IMR-90 (cell line): ENCODE measurements around the gene RTRAF. TPM values are rescaled to one million over a fixed set of nuclear protein-coding genes. Genes with fewer than 3 reads are reported as not detected.

Experiments used
- ATAC-seq: fragments of 200-7000 bp; cut with Tn5 transposase; 2 replicates; pipeline ENCODE4 v1.9.1; 2020; ENCODE audit warnings: low read depth, mild to moderate bottlenecking, moderate library complexity
- BruUV-seq: library from RNA; stranded (reverse); fragments of 400-500 nt; replicated peaks from 2 replicates; lab custom pipeline; 2021; lab: Mats Ljungman, UMichigan
- CTCF ChIA-PET: fragments of 300-600 bp; formaldehyde crosslinking; extraction: SDS; loops from one replicate; lab custom pipeline; 2021; ENCODE audit warnings: antibody characterized with exemption; lab: Yijun Ruan, JAX
- POLR2A ChIA-PET: fragments of 300-600 bp; sonication (Branson Sonifier 250); formaldehyde crosslinking; loops from one replicate; lab custom pipeline; 2022; ENCODE audit warnings: antibody characterized with exemption; ENCODE audit not compliant: unreplicated experiment; lab: Charles Lee
- DNase-seq: peaks from one replicate; pipeline ENCODE4 v3.0.0; 2013
- H2AFZ ChIP-seq: replicated peaks from 2 replicates; pipeline ENCODE3; 2013; ENCODE audit warnings: low read length, mild to moderate bottlenecking; ENCODE audit not compliant: poor library complexity
- H2AK5ac ChIP-seq: 2 replicates; pipeline ENCODE4 v1.6.1; 2013; ENCODE audit warnings: low read depth, low read length, inconsistent platforms
- H2AK9ac ChIP-seq: replicated peaks from 2 replicates; pipeline ENCODE3; 2013; ENCODE audit warnings: mild to moderate bottlenecking, low read depth, low read length, moderate library complexity; ENCODE audit not compliant: poor library complexity
- H2BK120ac ChIP-seq: 2 replicates; pipeline ENCODE4 v1.6.1; 2013; ENCODE audit warnings: low read depth, low read length, inconsistent platforms
- H2BK15ac ChIP-seq: 3 replicates; pipeline ENCODE4 v1.6.1; 2013; ENCODE audit warnings: low read depth, low read length, inconsistent platforms
- H2BK20ac ChIP-seq: 2 replicates; pipeline ENCODE4 v1.6.1; 2013; ENCODE audit warnings: low read depth, mild to moderate bottlenecking, inconsistent platforms, low read length, moderate library complexity
- H2BK5ac ChIP-seq: 2 replicates; pipeline ENCODE4 v1.6.1; 2013; ENCODE audit warnings: mild to moderate bottlenecking, low read depth, low read length, inconsistent platforms; ENCODE audit not compliant: poor library complexity, severe bottlenecking
- H3K14ac ChIP-seq: replicated peaks from 2 replicates; pipeline ENCODE4 v1.6.1; 2013; ENCODE audit warnings: low read depth, low read length, inconsistent platforms
- H3K18ac ChIP-seq: 2 replicates; pipeline ENCODE4 v1.6.1; 2013; ENCODE audit warnings: low read depth, low read length, control low read depth
- H3K23ac ChIP-seq: 2 replicates; pipeline ENCODE4 v1.6.1; 2013; ENCODE audit warnings: low read depth, low read length, inconsistent platforms
- H3K27ac ChIP-seq: 2 replicates; pipeline ENCODE4 v1.5.1; 2013; ENCODE audit warnings: mild to moderate bottlenecking, control low read depth, low read length; ENCODE audit not compliant: insufficient read depth
- H3K27me3 ChIP-seq: 2 replicates; pipeline ENCODE4 v1.6.1; 2013; ENCODE audit warnings: low read length; ENCODE audit not compliant: control insufficient read depth, insufficient read depth
- H3K36me3 ChIP-seq: 2 replicates; pipeline ENCODE4 v1.6.1; 2013; ENCODE audit warnings: low read length, mixed read lengths; ENCODE audit not compliant: control insufficient read depth, insufficient read depth
- H3K4ac ChIP-seq: 2 replicates; pipeline ENCODE4 v1.6.1; 2013; ENCODE audit warnings: low read depth, low read length, inconsistent platforms
- H3K4me1 ChIP-seq: 2 replicates; pipeline ENCODE4 v1.6.1; 2013; ENCODE audit warnings: low read length, mixed read lengths; ENCODE audit not compliant: control insufficient read depth, insufficient read depth
- H3K4me2 ChIP-seq: 2 replicates; pipeline ENCODE4 v1.6.1; 2013; ENCODE audit warnings: low read depth, mild to moderate bottlenecking, control low read depth, low read length, moderate library complexity
- H3K4me3 ChIP-seq: 2 replicates; pipeline ENCODE4 v1.5.1; 2013; ENCODE audit warnings: low read depth, mild to moderate bottlenecking, control low read depth, low read length, moderate library complexity; ENCODE audit not compliant: insufficient read depth
- H3K56ac ChIP-seq: 2 replicates; pipeline ENCODE4 v1.6.1; 2013; ENCODE audit warnings: low read length, inconsistent platforms; ENCODE audit not compliant: insufficient read depth; ENCODE audit errors: extremely low read depth
- H3K79me1 ChIP-seq, 2 experiments: 2 replicates each; pipeline ENCODE4 v1.6.1; 2013; ENCODE audit warnings: low read length in 2 of 2, inconsistent platforms in 1 of 2, low read depth in 1 of 2
- H3K9ac ChIP-seq: 2 replicates; pipeline ENCODE4 v1.6.1; 2013; ENCODE audit warnings: low read depth, low read length, control low read depth
- H3K9me1 ChIP-seq: 2 replicates; pipeline ENCODE4 v1.6.1; 2013; ENCODE audit warnings: low read length, inconsistent platforms; ENCODE audit not compliant: insufficient read depth
- H3K9me3 ChIP-seq: 2 replicates; pipeline ENCODE4 v1.6.1; 2013; ENCODE audit warnings: low read length; ENCODE audit not compliant: control insufficient read depth, insufficient read depth
- H4K20me1 ChIP-seq: 2 replicates; pipeline ENCODE4 v1.6.1; 2013; ENCODE audit warnings: low read length, inconsistent platforms; ENCODE audit not compliant: insufficient read depth
- H4K5ac ChIP-seq: 2 replicates; pipeline ENCODE4 v1.6.1; 2013; ENCODE audit warnings: mild to moderate bottlenecking, low read depth, low read length, control low read depth
- H4K8ac ChIP-seq, 2 experiments: 2 replicates each; pipeline ENCODE4 v1.6.1; 2013; ENCODE audit warnings: low read depth in 2 of 2, low read length in 2 of 2, control low read depth in 1 of 2, inconsistent platforms in 1 of 2
- H4K91ac ChIP-seq: 2 replicates; pipeline ENCODE4 v1.6.1; 2013; ENCODE audit warnings: low read depth, low read length, inconsistent platforms; ENCODE audit not compliant: insufficient read depth
- BHLHE40 ChIP-seq: fragments of 150-350 bp; IDR thresholded peaks from 2 replicates; pipeline ENCODE4 v1.6.1; 2016; ENCODE audit warnings: mild to moderate bottlenecking, low read depth, low read length
- RCOR1 ChIP-seq: IDR thresholded peaks from 2 replicates; pipeline ENCODE4 v1.6.1; 2012; ENCODE audit warnings: mild to moderate bottlenecking, low read length, improper control_type of control experiment; ENCODE audit not compliant: insufficient replicate concordance
- SMC3 ChIP-seq: fragments of 150-350 bp; IDR thresholded peaks from 2 replicates; pipeline ENCODE4 v1.6.1; 2016; ENCODE audit warnings: low read depth, mild to moderate bottlenecking, antibody characterized with exemption, low read length, moderate library complexity
- WGBS, 2 experiments: methylation state at CpG; one replicate each; pipeline versions ENCODE4 v1.1.5 to v1.1.7; 2013; ENCODE audit warnings: missing lambda C conversion rate in 2 of 2; ENCODE audit not compliant: insufficient read length in 1 of 2; ENCODE audit errors: extremely low coverage in 2 of 2; 5-methylcytosine and 5-hydroxymethylcytosine counted together
- dilution Hi-C: fragments of 300-500 bp; cut with HindIII; formaldehyde crosslinking; loops from one replicate; pipeline ENCODE4 v1.14.3; 2018; ENCODE audit warnings: low sequenced_read_pairs; ENCODE audit not compliant: unreplicated experiment
- in situ Hi-C: fragments of 300-500 bp; cut with MboI; formaldehyde crosslinking; loops from 3 replicates; pipeline ENCODE4 v1.14.3; 2019; ENCODE audit warnings: low sequenced_read_pairs, inconsistent platforms, mixed read lengths
- intact Hi-C: fragments of 100-400 bp; cut with micrococcal nuclease; formaldehyde crosslinking; loops from 2 replicates; pipeline ENCODE4 v1.10.0; 2022
- polyA plus RNA-seq, 3 experiments: library from polyadenylated mRNA; depleted of rRNA; stranded (reverse); fragments of >200 nt; gene quantifications; 2 replicates each; pipeline ENCODE4 v1.2.3, GENCODE V29; 2012; ENCODE audit warnings: low replicate concordance in 1 of 3
- total RNA-seq: library from RNA; depleted of rRNA; stranded (reverse); fragments of >200 nt; gene quantifications from 2 replicates; pipeline ENCODE4 v1.2.3, GENCODE V29; 2012
- TF ChIP-seq, protein P1 (sequence below): conservative IDR thresholded peaks from 2 replicates; pipeline ENCODE4 v1.5.1; 2012; ENCODE audit warnings: mild to moderate bottlenecking, low read depth, low read length, improper control_type of control experiment

Gene RTRAF
- total and polyA plus RNA-seq, 2 of the 4 experiments (the other 2 are of a cell fraction): 53.2 to 102 TPM

DNA sequence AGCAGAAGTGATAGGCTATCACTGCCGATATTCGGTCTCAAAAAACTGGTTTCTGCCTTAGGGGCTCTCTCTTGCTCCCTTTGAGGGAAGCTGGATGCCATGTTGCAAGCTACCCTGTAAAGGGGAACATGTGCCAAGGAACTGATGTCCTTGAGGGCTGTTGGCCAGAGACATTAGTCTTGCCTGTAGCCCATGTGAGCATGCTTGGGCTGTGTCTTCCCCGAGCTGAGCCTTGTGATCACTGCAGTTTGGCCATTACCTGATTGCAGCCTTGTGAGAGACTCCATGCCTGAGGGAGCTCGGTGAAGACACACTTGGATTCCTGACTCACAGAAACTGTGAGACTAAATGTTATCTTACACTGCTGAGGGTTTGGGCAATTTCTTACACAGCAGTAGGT lies 18.8 kb downstream of the RTRAF start:
- H2BK20ac ChIP-seq: no peak overlapping the region
- ATAC-seq (no peak), DNase-seq (no peak)
- intact Hi-C loops (no loop called here), in situ Hi-C loops (loop anchor here (25.0 kb wide), 1 partner anchor 704 kb away; the partner anchor contains the start of gene PSMC6), dilution Hi-C loops (no loop called here)
- H4K91ac ChIP-seq: no peak overlapping the region
- peaks cover 35 to 61% of the 10 kb centered on the region in 2 experiments for H3K79me1 ChIP-seq
- H3K27ac ChIP-seq: no peak overlapping the region
- H3K4me1 ChIP-seq: peaks cover 2% of the 10 kb centered on the region; the same call in 1 of the 2 replicates
- H2AK5ac ChIP-seq: no peak overlapping the region
- no peak overlapping the region for H3K4me3 ChIP-seq
- H2AFZ ChIP-seq: no peak overlapping the region
- no peak overlapping the region for H3K4ac ChIP-seq
- peaks cover 5% of the 10 kb centered on the region for H3K9me1 ChIP-seq
- no peak overlapping the region for H3K9ac ChIP-seq
- no TSS peak for BruUV-seq
- 0 out of 2 replicates have a peak, but pooled peaks cover 2% of the 10 kb centered on the region for H4K20me1 ChIP-seq
- ChIA-PET POLR2A (no interaction called here), CTCF (no interaction called here)
- H3K14ac ChIP-seq: no peak overlapping the region
- H3K56ac ChIP-seq: no peak overlapping the region
- no peak overlapping the region for H2BK5ac ChIP-seq
- no peaks in the 10 kb centered on the region for H3K27me3 ChIP-seq
- H3K4me2 ChIP-seq: no peak overlapping the region
- H3K9me3 ChIP-seq: no peaks in the 10 kb centered on the region
- peaks cover 67% of the 10 kb centered on the region for H3K36me3 ChIP-seq
- no peak overlapping the region for H2BK120ac ChIP-seq
- TF ChIP-seq, protein P1, sequence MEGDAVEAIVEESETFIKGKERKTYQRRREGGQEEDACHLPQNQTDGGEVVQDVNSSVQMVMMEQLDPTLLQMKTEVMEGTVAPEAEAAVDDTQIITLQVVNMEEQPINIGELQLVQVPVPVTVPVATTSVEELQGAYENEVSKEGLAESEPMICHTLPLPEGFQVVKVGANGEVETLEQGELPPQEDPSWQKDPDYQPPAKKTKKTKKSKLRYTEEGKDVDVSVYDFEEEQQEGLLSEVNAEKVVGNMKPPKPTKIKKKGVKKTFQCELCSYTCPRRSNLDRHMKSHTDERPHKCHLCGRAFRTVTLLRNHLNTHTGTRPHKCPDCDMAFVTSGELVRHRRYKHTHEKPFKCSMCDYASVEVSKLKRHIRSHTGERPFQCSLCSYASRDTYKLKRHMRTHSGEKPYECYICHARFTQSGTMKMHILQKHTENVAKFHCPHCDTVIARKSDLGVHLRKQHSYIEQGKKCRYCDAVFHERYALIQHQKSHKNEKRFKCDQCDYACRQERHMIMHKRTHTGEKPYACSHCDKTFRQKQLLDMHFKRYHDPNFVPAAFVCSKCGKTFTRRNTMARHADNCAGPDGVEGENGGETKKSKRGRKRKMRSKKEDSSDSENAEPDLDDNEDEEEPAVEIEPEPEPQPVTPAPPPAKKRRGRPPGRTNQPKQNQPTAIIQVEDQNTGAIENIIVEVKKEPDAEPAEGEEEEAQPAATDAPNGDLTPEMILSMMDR: no peak
- TF ChIP-seq RCOR1 (no peak), SMC3 (no peak), BHLHE40 (no peak)
- H2AK9ac ChIP-seq: no peak overlapping the region
- 100% methylated on average over 1 of the region's 4 CpGs; no CpG with 5 or more reads in 1 of the 2 experiments for WGBS, 2 experiments
- H4K8ac ChIP-seq: 0 out of 4 replicates have a peak overlapping the region, but pooled peaks of 1 of the 2 experiments have one; percentile 15
- H3K18ac ChIP-seq: no peak overlapping the region; the same call in 1 of the 2 replicates
- no peak overlapping the region for H2BK15ac ChIP-seq
- H3K23ac ChIP-seq: 0 out of 2 replicates have a peak overlapping the region, but pooled peaks have one; percentile 25
- H4K5ac ChIP-seq: no peak overlapping the region
